Embryonic facial prominence (tissue), 1 donor: ENCODE results near the gene CALN1.
"Not testable (repeated sequence)": the region's sequence is repeated elsewhere in the genome, so short reads cannot be mapped to it uniquely, and the experiment has no call there.

Experiments
- DNase-seq: peaks from one replicate; pipeline ENCODE4 v3.0.0-alpha.2; 2016; ENCODE audit errors: extremely low spot score

The CALN1 gene

GRCh38 chr7:72097226-72097625 is 314.9 kb downstream of the CALN1 start:
- DNase-seq = no peak

GRCh38 chr7:72092769-72093168 is 319.4 kb downstream of the CALN1 start:
- no peak for DNase-seq

- no peak for DNase-seq
Measured at GRCh38 chr7:72087926-72088325, 324.2 kb downstream of the CALN1 start.

GRCh38 chr7:72080865-72081510 is 331.1 kb downstream of the CALN1 start:
- no peak for DNase-seq

- DNase-seq = no peak
Measured at GRCh38 chr7:72080341-72080766, 331.8 kb downstream of the CALN1 start.

GRCh38 chr7:72078856-72079255 is 333.3 kb downstream of the CALN1 start:
- DNase-seq = no peak

- DNase-seq = no peak
Measured at GRCh38 chr7:72078301-72078700, 333.8 kb downstream of the CALN1 start.

- DNase-seq = no peak
Measured at GRCh38 chr7:72077786-72078185, 334.4 kb downstream of the CALN1 start.

GRCh38 chr7:72072901-72073300 is 339.2 kb downstream of the CALN1 start:
- no peak for DNase-seq

- no peak for DNase-seq
Measured at GRCh38 chr7:72069263-72069662, 342.9 kb downstream of the CALN1 start.

GRCh38 chr7:72065764-72066163 is 346.4 kb downstream of the CALN1 start:
- not testable (repeated sequence) for DNase-seq

- no peak for DNase-seq
Measured at GRCh38 chr7:72064916-72065315, 347.2 kb downstream of the CALN1 start.

- no peak for DNase-seq
Measured at GRCh38 chr7:72063330-72063729, 348.8 kb downstream of the CALN1 start.

GRCh38 chr7:72062666-72063065 is 349.5 kb downstream of the CALN1 start:
- DNase-seq = no peak

- DNase-seq = no peak
Measured at GRCh38 chr7:72059925-72060324, 352.2 kb downstream of the CALN1 start.

- DNase-seq = no peak
Measured at GRCh38 chr7:72058579-72058978, 353.6 kb downstream of the CALN1 start.

GRCh38 chr7:72057796-72058195 is 354.3 kb downstream of the CALN1 start:
- no peak for DNase-seq

- no peak for DNase-seq
Measured at GRCh38 chr7:72057231-72057630, 354.9 kb downstream of the CALN1 start.

- DNase-seq = no peak
Measured at GRCh38 chr7:72055426-72055825, 356.7 kb downstream of the CALN1 start.

- no peak for DNase-seq
Measured at GRCh38 chr7:72053292-72053691, 358.8 kb downstream of the CALN1 start.

GRCh38 chr7:72048420-72048819 is 363.7 kb downstream of the CALN1 start:
- DNase-seq = no peak

- no peak for DNase-seq
Measured at GRCh38 chr7:72042855-72043254, 369.3 kb downstream of the CALN1 start.

- no peak for DNase-seq
Measured at GRCh38 chr7:72040641-72041040, 371.5 kb downstream of the CALN1 start.

- DNase-seq = no peak
Measured at GRCh38 chr7:72039460-72039859, 372.7 kb downstream of the CALN1 start.
